Parietal lobe (tissue), 2 donors: ENCODE measurements around the gene SOD3. TPM values are rescaled to one million over a fixed set of nuclear protein-coding genes. Genes with fewer than 3 reads are reported as not detected.

Source experiments
- small RNA-seq: library from RNA; depleted of rRNA; stranded (forward); fragments of <200 nt; gene quantifications from one replicate; pipeline ENCODE3, GENCODE V24; 2014; ENCODE audit warnings: low replicate concordance
- total RNA-seq: library from RNA; depleted of rRNA; stranded (reverse); fragments of >200 nt; gene quantifications from one replicate; pipeline ENCODE4 v1.2.3, GENCODE V29; 2014

The SOD3 gene, protein sequence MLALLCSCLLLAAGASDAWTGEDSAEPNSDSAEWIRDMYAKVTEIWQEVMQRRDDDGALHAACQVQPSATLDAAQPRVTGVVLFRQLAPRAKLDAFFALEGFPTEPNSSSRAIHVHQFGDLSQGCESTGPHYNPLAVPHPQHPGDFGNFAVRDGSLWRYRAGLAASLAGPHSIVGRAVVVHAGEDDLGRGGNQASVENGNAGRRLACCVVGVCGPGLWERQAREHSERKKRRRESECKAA
- not detected for total RNA-seq

DNA sequence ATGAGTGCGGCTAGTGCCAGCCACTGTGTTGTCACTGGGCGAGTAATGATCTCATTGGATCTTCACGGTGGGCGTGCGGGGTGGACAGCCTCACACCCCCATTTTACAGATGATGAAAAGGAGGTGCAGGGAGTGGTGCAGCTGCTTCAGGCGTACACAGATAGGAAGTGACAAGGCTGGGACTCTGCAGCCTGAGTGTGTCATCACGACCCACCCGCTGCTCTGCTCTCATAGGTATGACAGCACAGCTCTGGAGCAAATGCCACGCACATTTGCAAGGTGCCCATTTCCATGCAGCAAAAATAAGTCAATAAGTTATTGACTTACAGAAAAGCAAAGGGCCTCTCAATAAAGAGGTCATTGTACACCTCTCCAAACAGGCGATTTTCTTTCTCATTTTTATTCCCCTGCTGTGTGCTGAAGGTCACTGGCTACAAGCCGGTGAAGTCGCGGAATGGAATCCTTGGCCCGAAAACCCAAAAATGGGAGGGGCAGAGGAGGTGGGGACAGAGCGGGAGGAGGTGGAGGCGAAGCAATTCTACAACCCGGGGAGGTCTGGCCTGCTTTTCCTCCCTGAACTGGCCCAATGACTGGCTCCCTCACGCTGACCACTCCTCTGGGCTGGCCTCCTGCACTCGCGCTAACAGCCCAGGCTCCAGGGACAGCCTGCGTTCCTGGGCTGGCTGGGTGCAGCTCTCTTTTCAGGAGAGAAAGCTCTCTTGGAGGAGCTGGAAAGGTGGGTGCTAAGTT lies at the start of gene SOD3:
TSS of gene SOD3 (plus strand) at position 658 of the 750 bp plus-strand sequence. CDS start 3,949 bp downstream, outside the sequence.

Small RNA genes lying within 50 kb of the gene (small RNA-seq; reads per million reads assigned to genes)
- gene AC006390.1, result not detected

Other genes with a start within 250 kb of the SOD3 start
- 280 TPM for gene DHX15, start 211.0 kb upstream of the SOD3 start, total RNA-seq
- 31.9 TPM for gene CCDC149, start 117.5 kb downstream of the SOD3 start, total RNA-seq
- gene LGI2, start 235.4 kb downstream of the SOD3 start, total RNA-seq, result 3.1 TPM